Measurements from ENCODE around the gene OPN1SW. TPM values are rescaled to one million over a fixed set of nuclear protein-coding genes. Genes with fewer than 3 reads are reported as not detected.

The OPN1SW gene
- total and polyA plus RNA-seq, 3 experiments from 2014 or later = not detected

GRCh38 chr7:128734890-128735289 is 40.7 kb downstream of the OPN1SW start:
- Mint-ChIP-seq H3K36me3 (peaks cover 0 to 12% (median 0%) of the 10 kb centered on the region in 3 donors), H3K4me1 (peaks cover 14 to 16% (median 15%) of the 10 kb centered on the region in 3 donors), H3K9me3 (no peaks in the 10 kb centered on the region), H3K27ac (peak overlapping the region in 1 of 8 donors; percentile 18), H3K27me3 (peaks cover 0 to 15% of the 10 kb centered on the region in 2 donors), H3K4me3 (no peak overlapping the region)
- no peak overlapping the region for H3K27ac ChIP-seq (ENCODE audit: low read depth, low read length)
- DNase-seq = no peak
- H3K27me3 ChIP-seq (ENCODE audit: insufficient read depth, low read length, poor library complexity, severe bottlenecking) = no peaks in the 10 kb centered on the region
- H3K4me3 ChIP-seq (ENCODE audit: low read length) = no peak overlapping the region
- no peaks in the 10 kb centered on the region for H3K9me3 ChIP-seq (ENCODE audit: low read length)
- CTCF ChIA-PET = interaction anchor here (1.2 kb wide), 1 partner anchor 149 kb away, joined by 4 read pairs; no protein-coding TSS in a partner anchor
- H3K36me3 ChIP-seq (ENCODE audit: insufficient read depth, low read length) = no peaks in the 10 kb centered on the region
- peaks cover 9% of the 10 kb centered on the region for H3K4me1 ChIP-seq (ENCODE audit: insufficient read depth, low read length)
- POLR2A ChIA-PET = no interaction called here

GRCh38 chr7:128733278-128733645 is 42.3 kb downstream of the OPN1SW start:
- Mint-ChIP-seq H3K36me3 (no peaks in the 10 kb centered on the region), H3K27me3 (peaks cover 0 to 15% of the 10 kb centered on the region in 2 donors), H3K4me1 (peaks cover 5 to 6% (median 6%) of the 10 kb centered on the region in 3 donors), H3K9me3 (no peaks in the 10 kb centered on the region), H3K4me3 (no peak overlapping the region), H3K27ac (no peak overlapping the region)
- ChIA-PET POLR2A (no interaction called here), CTCF (no interaction called here)
- H3K36me3 ChIP-seq (ENCODE audit: insufficient read depth, low read length) = no peaks in the 10 kb centered on the region
- no peak for DNase-seq
- no peak overlapping the region for H3K27ac ChIP-seq (ENCODE audit: low read depth, low read length)
- no peaks in the 10 kb centered on the region for H3K9me3 ChIP-seq (ENCODE audit: low read length)
- H3K4me3 ChIP-seq (ENCODE audit: low read length) = no peak overlapping the region
- H3K27me3 ChIP-seq (ENCODE audit: insufficient read depth, low read length, poor library complexity, severe bottlenecking) = peaks cover 5% of the 10 kb centered on the region
- H3K4me1 ChIP-seq (ENCODE audit: insufficient read depth, low read length) = peaks cover 4% of the 10 kb centered on the region

GRCh38 chr7:128732521-128733277 is 42.9 kb downstream of the OPN1SW start:
- CTCF ChIA-PET = no interaction called here
- Histone ChIP-seq H3K27me3 (ENCODE audit: insufficient read depth, low read length, poor library complexity, severe bottlenecking) (peaks cover 5% of the 10 kb centered on the region), H3K4me3 (ENCODE audit: low read length) (no peak overlapping the region), H3K9me3 (ENCODE audit: low read length) (no peaks in the 10 kb centered on the region), H3K36me3 (ENCODE audit: insufficient read depth, low read length) (no peaks in the 10 kb centered on the region), H3K4me1 (ENCODE audit: insufficient read depth, low read length) (no peaks in the 10 kb centered on the region), H3K27ac (ENCODE audit: low read depth, low read length) (no peak overlapping the region)
- POLR2A ChIA-PET = no interaction called here
- peaks cover under 1 to 17% of the 10 kb centered on the region in 2 donors for H3K27me3 Mint-ChIP-seq
- H3K36me3 Mint-ChIP-seq = no peaks in the 10 kb centered on the region
- H3K4me1 Mint-ChIP-seq = peaks cover 0 to under 1% (median under 1%) of the 10 kb centered on the region in 3 donors
- H3K27ac Mint-ChIP-seq = no peak overlapping the region
- no peaks in the 10 kb centered on the region for H3K9me3 Mint-ChIP-seq
- DNase-seq = no peak
- no peak overlapping the region for H3K4me3 Mint-ChIP-seq

- ChIA-PET CTCF (no interaction called here), POLR2A (no interaction called here)
- no peaks in the 10 kb centered on the region for H3K36me3 Mint-ChIP-seq
- H3K9me3 Mint-ChIP-seq = no peaks in the 10 kb centered on the region
- H3K4me3 ChIP-seq (ENCODE audit: low read length) = no peak overlapping the region
- no peak overlapping the region for H3K27ac Mint-ChIP-seq
- no peaks in the 10 kb centered on the region for H3K4me1 Mint-ChIP-seq
- no peak overlapping the region for H3K4me3 Mint-ChIP-seq
- no peak for DNase-seq
- H3K9me3 ChIP-seq (ENCODE audit: low read length) = no peaks in the 10 kb centered on the region
- no peaks in the 10 kb centered on the region for H3K36me3 ChIP-seq (ENCODE audit: insufficient read depth, low read length)
- no peaks in the 10 kb centered on the region for H3K4me1 ChIP-seq (ENCODE audit: insufficient read depth, low read length)
- H3K27ac ChIP-seq (ENCODE audit: low read depth, low read length) = no peak overlapping the region
- peaks cover 5% of the 10 kb centered on the region for H3K27me3 ChIP-seq (ENCODE audit: insufficient read depth, low read length, poor library complexity, severe bottlenecking)
- peaks cover 5 to 32% of the 10 kb centered on the region in 2 donors for H3K27me3 Mint-ChIP-seq
Measured at GRCh38 chr7:128731184-128731583, 44.4 kb downstream of the OPN1SW start.

GRCh38 chr7:128729494-128729893 is 46.1 kb downstream of the OPN1SW start:
- ChIA-PET CTCF (interaction anchor here (1.2 kb wide), 1 partner anchor 9 kb away, joined by 3 read pairs; no protein-coding TSS in a partner anchor), POLR2A (no interaction called here)
- no peak overlapping the region for H3K4me3 Mint-ChIP-seq

GRCh38 chr7:128728598-128728997 is 47.0 kb downstream of the OPN1SW start:
- ChIA-PET POLR2A (no interaction called here), CTCF (interaction anchor here (1.2 kb wide), 1 partner anchor 10 kb away, joined by 3 read pairs; no protein-coding TSS in a partner anchor)
- no peak for DNase-seq
- no peaks in the 10 kb centered on the region for H3K9me3 Mint-ChIP-seq
- no peaks in the 10 kb centered on the region for H3K4me1 ChIP-seq (ENCODE audit: insufficient read depth, low read length)
- no peak overlapping the region for H3K27ac Mint-ChIP-seq
- no peaks in the 10 kb centered on the region for H3K9me3 ChIP-seq (ENCODE audit: low read length)
- peaks cover 7 to 49% of the 10 kb centered on the region in 2 donors for H3K27me3 Mint-ChIP-seq
- no peak overlapping the region for H3K4me3 ChIP-seq (ENCODE audit: low read length)
- H3K36me3 ChIP-seq (ENCODE audit: insufficient read depth, low read length) = no peaks in the 10 kb centered on the region
- peaks cover 5% of the 10 kb centered on the region for H3K27me3 ChIP-seq (ENCODE audit: insufficient read depth, low read length, poor library complexity, severe bottlenecking)
- no peak overlapping the region for H3K27ac ChIP-seq (ENCODE audit: low read depth, low read length)
- no peaks in the 10 kb centered on the region for H3K4me1 Mint-ChIP-seq
- no peaks in the 10 kb centered on the region for H3K36me3 Mint-ChIP-seq
- H3K4me3 Mint-ChIP-seq = no peak overlapping the region

More at GRCh38 chr7:128729494-128729893, 46.1 kb downstream of the OPN1SW start:
- peaks cover 5% of the 10 kb centered on the region for H3K27me3 ChIP-seq (ENCODE audit: insufficient read depth, low read length, poor library complexity, severe bottlenecking)
- DNase-seq = no peak
- H3K27ac ChIP-seq (ENCODE audit: low read depth, low read length) = no peak overlapping the region
- no peak overlapping the region for H3K4me3 ChIP-seq (ENCODE audit: low read length)
- Mint-ChIP-seq H3K4me1 (no peaks in the 10 kb centered on the region), H3K27me3 (peaks cover 7 to 45% of the 10 kb centered on the region in 2 donors), H3K9me3 (no peaks in the 10 kb centered on the region), H3K36me3 (no peaks in the 10 kb centered on the region), H3K27ac (no peak overlapping the region)
- H3K9me3 ChIP-seq (ENCODE audit: low read length) = no peaks in the 10 kb centered on the region
- no peaks in the 10 kb centered on the region for H3K36me3 ChIP-seq (ENCODE audit: insufficient read depth, low read length)
- H3K4me1 ChIP-seq (ENCODE audit: insufficient read depth, low read length) = no peaks in the 10 kb centered on the region

GRCh38 chr7:128727239-128727638 is 48.4 kb downstream of the OPN1SW start:
- H3K4me3 Mint-ChIP-seq = no peak overlapping the region
- H3K36me3 Mint-ChIP-seq = no peaks in the 10 kb centered on the region
- H3K27me3 ChIP-seq (ENCODE audit: insufficient read depth, low read length, poor library complexity, severe bottlenecking) = peaks cover 5% of the 10 kb centered on the region
- no peaks in the 10 kb centered on the region for H3K9me3 Mint-ChIP-seq
- no peaks in the 10 kb centered on the region for H3K9me3 ChIP-seq (ENCODE audit: low read length)
- no peak for DNase-seq
- peaks cover 7 to 49% of the 10 kb centered on the region in 2 donors for H3K27me3 Mint-ChIP-seq
- no peak overlapping the region for H3K27ac Mint-ChIP-seq
- no peaks in the 10 kb centered on the region for H3K4me1 Mint-ChIP-seq
- no peaks in the 10 kb centered on the region for H3K36me3 ChIP-seq (ENCODE audit: insufficient read depth, low read length)
- H3K4me1 ChIP-seq (ENCODE audit: insufficient read depth, low read length) = no peaks in the 10 kb centered on the region
- no peak overlapping the region for H3K4me3 ChIP-seq (ENCODE audit: low read length)
- CTCF ChIA-PET = no interaction called here
- POLR2A ChIA-PET = no interaction called here
- H3K27ac ChIP-seq (ENCODE audit: low read depth, low read length) = no peak overlapping the region

GRCh38 chr7:128726737-128727072 is 48.9 kb downstream of the OPN1SW start:
- CTCF ChIA-PET = no interaction called here
- H3K27me3 Mint-ChIP-seq = peaks cover 7 to 46% of the 10 kb centered on the region in 2 donors
- Histone ChIP-seq H3K4me3 (ENCODE audit: low read length) (no peak overlapping the region), H3K27ac (ENCODE audit: low read depth, low read length) (no peak overlapping the region), H3K36me3 (ENCODE audit: insufficient read depth, low read length) (no peaks in the 10 kb centered on the region), H3K27me3 (ENCODE audit: insufficient read depth, low read length, poor library complexity, severe bottlenecking) (peaks cover 5% of the 10 kb centered on the region), H3K9me3 (ENCODE audit: low read length) (no peaks in the 10 kb centered on the region), H3K4me1 (ENCODE audit: insufficient read depth, low read length) (no peaks in the 10 kb centered on the region)
- DNase-seq = no peak
- POLR2A ChIA-PET = no interaction called here
- no peaks in the 10 kb centered on the region for H3K9me3 Mint-ChIP-seq
- no peak overlapping the region for H3K27ac Mint-ChIP-seq
- H3K36me3 Mint-ChIP-seq = no peaks in the 10 kb centered on the region
- no peak overlapping the region for H3K4me3 Mint-ChIP-seq
- H3K4me1 Mint-ChIP-seq = no peaks in the 10 kb centered on the region

All from CD8-positive, alpha-beta memory T cell (primary cell).